ENCODE measurements around the gene C19orf33.

C19orf33 gene

DNA sequence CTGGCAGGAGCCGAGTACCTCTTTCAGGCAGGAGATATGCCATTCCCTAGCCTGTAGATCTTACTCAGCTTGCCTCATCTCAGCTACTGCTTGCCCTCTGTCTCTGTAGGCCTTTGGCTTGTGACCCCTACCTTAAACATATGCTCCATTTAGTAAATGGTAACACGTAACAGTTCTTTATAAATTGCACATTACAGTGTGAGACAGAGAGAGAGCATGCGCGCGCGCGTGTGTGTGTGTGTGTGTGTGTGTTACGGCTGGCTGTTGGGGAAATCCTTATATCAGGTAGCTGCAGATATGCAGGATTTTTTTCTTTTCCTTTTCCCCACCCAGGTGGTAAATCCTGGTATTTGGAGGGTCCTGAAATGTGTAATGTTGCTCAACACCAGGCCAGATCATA lies 35.5 kb upstream of the C19orf33 start:
- no peak overlapping the region for H3K4me3 ChIP-seq (ENCODE audit: low read depth, low read length)
- TF ChIP-seq, protein P1, sequence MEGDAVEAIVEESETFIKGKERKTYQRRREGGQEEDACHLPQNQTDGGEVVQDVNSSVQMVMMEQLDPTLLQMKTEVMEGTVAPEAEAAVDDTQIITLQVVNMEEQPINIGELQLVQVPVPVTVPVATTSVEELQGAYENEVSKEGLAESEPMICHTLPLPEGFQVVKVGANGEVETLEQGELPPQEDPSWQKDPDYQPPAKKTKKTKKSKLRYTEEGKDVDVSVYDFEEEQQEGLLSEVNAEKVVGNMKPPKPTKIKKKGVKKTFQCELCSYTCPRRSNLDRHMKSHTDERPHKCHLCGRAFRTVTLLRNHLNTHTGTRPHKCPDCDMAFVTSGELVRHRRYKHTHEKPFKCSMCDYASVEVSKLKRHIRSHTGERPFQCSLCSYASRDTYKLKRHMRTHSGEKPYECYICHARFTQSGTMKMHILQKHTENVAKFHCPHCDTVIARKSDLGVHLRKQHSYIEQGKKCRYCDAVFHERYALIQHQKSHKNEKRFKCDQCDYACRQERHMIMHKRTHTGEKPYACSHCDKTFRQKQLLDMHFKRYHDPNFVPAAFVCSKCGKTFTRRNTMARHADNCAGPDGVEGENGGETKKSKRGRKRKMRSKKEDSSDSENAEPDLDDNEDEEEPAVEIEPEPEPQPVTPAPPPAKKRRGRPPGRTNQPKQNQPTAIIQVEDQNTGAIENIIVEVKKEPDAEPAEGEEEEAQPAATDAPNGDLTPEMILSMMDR (IDR thresholded peaks at IDR 0.05; ENCODE audit: low read depth, low read length) = no peak
- TF ChIP-seq MYC (IDR thresholded peaks at IDR 0.05; ENCODE audit: low read depth, low read length) (no peak), POLR2A (IDR thresholded peaks at IDR 0.05; ENCODE audit: extremely low read depth, insufficient read length) (no peak)
- TF ChIP-seq, protein P2, sequence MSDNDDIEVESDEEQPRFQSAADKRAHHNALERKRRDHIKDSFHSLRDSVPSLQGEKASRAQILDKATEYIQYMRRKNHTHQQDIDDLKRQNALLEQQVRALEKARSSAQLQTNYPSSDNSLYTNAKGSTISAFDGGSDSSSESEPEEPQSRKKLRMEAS (IDR thresholded peaks at IDR 0.05; ENCODE audit: low read depth, low read length) = no peak
- DNase-seq (ENCODE audit: low read depth) = no peak

DNA sequence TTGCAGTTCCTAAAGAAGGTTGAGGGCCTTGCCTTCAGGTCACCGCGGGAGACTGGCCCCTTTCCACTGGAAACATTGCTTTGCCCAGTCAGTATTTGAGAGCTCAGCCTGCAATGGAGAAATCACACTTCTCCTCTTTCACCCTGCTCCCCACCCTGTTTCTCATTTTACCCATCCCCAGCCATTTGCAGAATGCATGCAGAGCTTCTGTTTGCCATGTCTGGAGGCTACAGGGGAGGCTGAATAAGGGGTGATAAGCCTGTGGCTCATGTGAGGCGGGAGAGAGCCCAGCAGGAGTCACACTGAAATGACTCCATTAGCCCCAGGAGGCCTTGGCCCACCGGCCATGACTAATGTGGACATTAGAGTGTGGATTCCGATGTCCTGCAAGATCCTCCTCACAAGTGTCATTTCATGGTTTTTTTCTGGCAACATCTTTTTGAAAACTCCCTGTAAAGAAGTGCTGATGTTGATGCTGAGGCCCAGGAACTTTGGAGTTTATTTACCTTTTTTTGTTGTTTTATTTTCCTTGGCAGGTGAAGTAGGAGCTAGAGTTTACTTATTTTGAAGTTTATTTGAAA lies 33.4 kb upstream of the C19orf33 start:
- TF ChIP-seq, protein P1 (IDR thresholded peaks at IDR 0.05; ENCODE audit: low read depth, low read length) = no peak
- TF ChIP-seq MYC (IDR thresholded peaks at IDR 0.05; ENCODE audit: low read depth, low read length) (no peak), POLR2A (IDR thresholded peaks at IDR 0.05; ENCODE audit: extremely low read depth, insufficient read length) (no peak)
- TF ChIP-seq, protein P2 (IDR thresholded peaks at IDR 0.05; ENCODE audit: low read depth, low read length) = no peak
- DNase-seq (ENCODE audit: low read depth) = no peak
- no peak overlapping the region for H3K4me3 ChIP-seq (ENCODE audit: low read depth, low read length)

DNA sequence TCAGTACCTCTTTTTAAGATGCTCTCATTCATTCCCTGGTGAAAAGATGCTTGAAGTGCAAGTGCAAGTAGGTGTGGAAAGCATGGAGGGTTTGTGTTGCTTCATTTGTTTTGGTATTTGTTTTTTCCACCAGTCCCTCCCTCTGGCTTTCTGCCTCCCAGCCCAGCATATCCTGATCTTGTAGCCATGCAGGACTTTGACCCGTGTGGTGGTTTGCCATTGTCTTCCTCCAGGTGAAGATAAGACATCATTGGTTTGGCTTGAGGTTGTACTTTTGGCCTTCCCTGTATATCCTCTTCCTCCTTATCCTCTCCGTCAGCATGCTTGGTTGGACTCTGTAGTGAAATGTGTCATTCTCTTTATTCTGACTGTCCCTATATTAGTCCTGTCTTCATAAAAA lies 30.6 kb upstream of the C19orf33 start:
- H3K4me3 ChIP-seq (ENCODE audit: low read depth, low read length) = no peak overlapping the region
- DNase-seq (ENCODE audit: low read depth) = no peak
- TF ChIP-seq, protein P1 (IDR thresholded peaks at IDR 0.05; ENCODE audit: low read depth, low read length) = no peak
- TF ChIP-seq POLR2A (IDR thresholded peaks at IDR 0.05; ENCODE audit: extremely low read depth, insufficient read length) = no peak
- TF ChIP-seq, protein P2 (IDR thresholded peaks at IDR 0.05; ENCODE audit: low read depth, low read length) = no peak
- no peak for TF ChIP-seq MYC (IDR thresholded peaks at IDR 0.05; ENCODE audit: low read depth, low read length)

DNA sequence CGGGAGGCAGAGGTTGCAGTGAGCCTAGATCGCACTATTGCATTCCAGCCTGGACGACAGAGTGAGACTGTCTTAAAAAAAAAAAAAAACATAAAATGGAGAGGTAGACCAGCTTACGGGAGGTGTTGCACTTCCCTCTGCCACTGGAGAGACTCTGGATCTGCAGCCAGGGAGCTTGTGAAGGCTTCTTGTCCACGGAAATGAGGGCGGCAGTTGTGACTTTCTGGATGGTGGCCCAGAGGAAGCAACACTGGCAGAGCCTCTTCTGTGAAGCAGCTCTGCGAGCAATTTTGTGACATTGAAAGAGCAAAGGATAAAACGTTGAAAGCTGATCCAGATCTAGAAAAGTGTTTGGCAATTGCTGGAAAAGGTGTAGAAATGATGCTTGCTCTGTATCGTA lies 29.3 kb upstream of the C19orf33 start:
- TF ChIP-seq, protein P2 (IDR thresholded peaks at IDR 0.05; ENCODE audit: low read depth, low read length) = no peak
- TF ChIP-seq POLR2A (IDR thresholded peaks at IDR 0.05; ENCODE audit: extremely low read depth, insufficient read length) (no peak), MYC (IDR thresholded peaks at IDR 0.05; ENCODE audit: low read depth, low read length) (no peak)
- TF ChIP-seq, protein P1 (IDR thresholded peaks at IDR 0.05; ENCODE audit: low read depth, low read length) = no peak
- no peak overlapping the region for H3K4me3 ChIP-seq (ENCODE audit: low read depth, low read length)

DNA sequence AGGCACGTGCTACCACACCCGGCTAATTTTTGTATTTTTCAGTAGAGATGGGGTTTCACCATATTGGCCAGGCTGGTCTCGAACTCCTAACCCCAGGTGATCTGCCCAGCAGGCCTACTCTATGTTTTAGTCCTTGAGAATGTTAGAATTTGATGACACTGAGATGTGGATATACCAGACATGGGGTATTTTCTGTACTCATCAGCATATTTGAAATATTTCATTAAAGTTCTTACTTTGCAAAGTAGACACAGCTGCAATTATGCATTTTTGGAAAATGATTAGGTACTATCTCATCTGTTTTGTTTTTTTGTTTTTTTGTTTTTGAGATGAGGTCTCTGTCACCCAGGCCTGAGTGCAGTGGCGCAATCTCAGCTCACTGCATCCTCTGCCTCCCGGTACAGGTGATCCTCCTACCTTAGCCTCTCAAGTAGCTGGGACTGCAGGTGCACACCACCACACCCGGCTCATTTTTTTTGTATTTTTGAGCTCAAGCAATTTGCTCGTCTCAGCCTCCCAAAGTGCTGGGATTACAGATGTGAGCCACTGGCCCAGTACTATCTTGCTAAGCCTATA lies 27.0 kb upstream of the C19orf33 start:
- TF ChIP-seq, protein P2 (IDR thresholded peaks at IDR 0.05; ENCODE audit: low read depth, low read length) = no peak
- TF ChIP-seq MYC (IDR thresholded peaks at IDR 0.05; ENCODE audit: low read depth, low read length) (no peak), POLR2A (IDR thresholded peaks at IDR 0.05; ENCODE audit: extremely low read depth, insufficient read length) (no peak)
- TF ChIP-seq, protein P1 (IDR thresholded peaks at IDR 0.05; ENCODE audit: low read depth, low read length) = no peak
- DNase-seq (ENCODE audit: low read depth) = no peak
- no peak overlapping the region for H3K4me3 ChIP-seq (ENCODE audit: low read depth, low read length)

More for the DNA sequence above, 29.3 kb upstream of the C19orf33 start:
- no peak for DNase-seq (ENCODE audit: low read depth)

Measured in NB4 (cell line).